ENCODE results near the gene SKP2. TPM values are rescaled to one million over a fixed set of nuclear protein-coding genes. Genes with fewer than 3 reads are reported as not detected.

SKP2 gene
- total RNA-seq, 4 donors from 2014 or later: 6.9 to 12.8 (median 8.6) TPM

DNA sequence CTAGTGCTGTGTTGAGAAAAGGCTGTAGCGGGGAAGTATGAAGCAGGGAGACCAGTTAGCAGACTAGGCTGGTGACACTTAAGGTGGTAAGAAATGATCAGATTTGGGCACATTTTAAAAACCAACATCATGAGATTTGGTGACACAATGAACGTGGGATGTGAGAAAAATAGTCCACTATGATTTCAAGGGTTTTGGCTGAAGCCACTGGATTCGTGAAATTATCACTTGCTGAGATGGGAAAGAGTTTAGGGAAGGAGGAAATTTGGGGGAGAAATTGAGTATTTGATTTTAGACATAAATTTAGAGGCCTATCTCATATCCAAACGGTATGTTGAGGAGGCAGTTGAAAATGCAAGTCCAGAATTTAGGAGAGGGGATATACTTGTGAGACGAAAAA is 23.1 kb downstream of the SKP2 start:
- TF ChIP-seq, protein P1, sequence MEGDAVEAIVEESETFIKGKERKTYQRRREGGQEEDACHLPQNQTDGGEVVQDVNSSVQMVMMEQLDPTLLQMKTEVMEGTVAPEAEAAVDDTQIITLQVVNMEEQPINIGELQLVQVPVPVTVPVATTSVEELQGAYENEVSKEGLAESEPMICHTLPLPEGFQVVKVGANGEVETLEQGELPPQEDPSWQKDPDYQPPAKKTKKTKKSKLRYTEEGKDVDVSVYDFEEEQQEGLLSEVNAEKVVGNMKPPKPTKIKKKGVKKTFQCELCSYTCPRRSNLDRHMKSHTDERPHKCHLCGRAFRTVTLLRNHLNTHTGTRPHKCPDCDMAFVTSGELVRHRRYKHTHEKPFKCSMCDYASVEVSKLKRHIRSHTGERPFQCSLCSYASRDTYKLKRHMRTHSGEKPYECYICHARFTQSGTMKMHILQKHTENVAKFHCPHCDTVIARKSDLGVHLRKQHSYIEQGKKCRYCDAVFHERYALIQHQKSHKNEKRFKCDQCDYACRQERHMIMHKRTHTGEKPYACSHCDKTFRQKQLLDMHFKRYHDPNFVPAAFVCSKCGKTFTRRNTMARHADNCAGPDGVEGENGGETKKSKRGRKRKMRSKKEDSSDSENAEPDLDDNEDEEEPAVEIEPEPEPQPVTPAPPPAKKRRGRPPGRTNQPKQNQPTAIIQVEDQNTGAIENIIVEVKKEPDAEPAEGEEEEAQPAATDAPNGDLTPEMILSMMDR (IDR thresholded peaks at IDR 0.05): no peak
- no peak for TF ChIP-seq POLR2A (IDR thresholded peaks at IDR 0.05)
- DNase-seq (ENCODE audit: low spot score in 2 of 2): no peak
- H3K4me3 ChIP-seq (ENCODE audit: low read depth, poor library complexity, severe bottlenecking): no peak overlapping the region
- intact Hi-C loops (cut with DNase I; ENCODE audit: low total_unique reads): no loop called here
- 85 to 90% methylated on average over 5 of the region's 5 CpGs for WGBS, 2 donors

DNA sequence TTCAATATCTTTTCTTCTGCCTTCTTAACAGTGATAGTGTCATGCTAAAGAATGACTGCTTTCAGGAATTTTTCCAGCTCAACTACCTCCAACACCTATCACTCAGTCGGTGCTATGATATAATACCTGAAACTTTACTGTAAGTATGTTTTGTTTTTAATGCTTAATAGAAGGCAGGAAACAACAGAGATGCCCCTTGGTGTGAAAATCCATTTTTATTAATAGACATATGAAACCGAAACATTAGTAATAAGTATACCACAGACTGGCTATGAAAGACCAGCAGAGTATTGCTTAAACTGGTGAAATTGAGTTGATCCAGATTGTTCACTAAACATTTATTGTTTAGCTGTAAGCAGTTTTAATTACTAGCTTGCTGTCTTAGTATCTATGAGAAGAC is 25.2 kb downstream of the SKP2 start:
- intact Hi-C loops (cut with DNase I; ENCODE audit: low total_unique reads): no loop called here
- 67 to 90% methylated on average over 2 of the region's 2 CpGs for WGBS, 2 donors
- no peak for DNase-seq (ENCODE audit: low spot score in 2 of 2)
- H3K4me3 ChIP-seq (ENCODE audit: low read depth, poor library complexity, severe bottlenecking): no peak overlapping the region
- TF ChIP-seq, protein P1 (IDR thresholded peaks at IDR 0.05): no peak

DNA sequence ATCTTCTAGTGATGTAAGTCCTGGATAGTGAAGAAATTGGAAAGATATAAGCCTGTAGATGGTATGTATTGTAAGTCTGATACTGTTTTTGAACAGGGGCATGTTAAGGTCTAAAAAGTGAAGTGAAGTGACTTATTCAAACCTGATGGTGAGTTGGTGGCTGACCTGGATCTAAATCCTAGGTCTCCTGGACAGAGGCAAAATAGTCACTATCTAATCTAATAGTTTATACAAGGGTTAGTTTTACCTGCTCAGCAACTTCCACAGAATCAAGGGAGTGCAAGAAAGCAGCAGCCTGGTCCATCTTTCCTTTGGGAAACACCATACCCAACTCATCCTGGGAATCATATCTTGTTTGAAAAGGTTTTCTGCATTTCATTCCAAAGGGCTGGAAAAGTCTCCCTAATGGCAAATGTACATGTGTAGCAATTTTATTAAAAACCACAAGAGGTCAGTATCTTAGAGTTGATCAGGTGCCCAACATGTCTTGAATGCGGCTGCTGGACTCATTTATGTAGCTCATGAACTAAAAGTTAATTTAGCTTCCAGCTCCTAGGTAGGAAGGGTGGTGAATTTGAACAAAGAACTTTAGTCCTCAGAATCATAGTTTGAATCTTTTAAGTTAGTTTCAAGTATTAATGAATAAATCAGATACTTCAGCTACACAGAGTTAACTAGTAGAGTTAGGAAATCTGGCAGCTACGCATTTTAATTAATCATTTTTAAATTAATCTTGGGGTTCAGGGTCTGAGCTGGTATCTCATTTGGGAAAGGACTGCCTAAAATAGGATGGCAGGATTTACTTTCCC is 26.0 kb downstream of the SKP2 start:
- intact Hi-C loops (cut with DNase I; ENCODE audit: low total_unique reads): no loop called here
- H3K4me3 ChIP-seq (ENCODE audit: low read depth, poor library complexity, severe bottlenecking): no peak overlapping the region
- 60 to 61% methylated on average over 2 of the region's 2 CpGs for WGBS, 2 donors
- no peak for DNase-seq (ENCODE audit: low spot score in 2 of 2)
- no peak for TF ChIP-seq POLR2A (IDR thresholded peaks at IDR 0.05)
- TF ChIP-seq, protein P1 (IDR thresholded peaks at IDR 0.05): no peak

DNA sequence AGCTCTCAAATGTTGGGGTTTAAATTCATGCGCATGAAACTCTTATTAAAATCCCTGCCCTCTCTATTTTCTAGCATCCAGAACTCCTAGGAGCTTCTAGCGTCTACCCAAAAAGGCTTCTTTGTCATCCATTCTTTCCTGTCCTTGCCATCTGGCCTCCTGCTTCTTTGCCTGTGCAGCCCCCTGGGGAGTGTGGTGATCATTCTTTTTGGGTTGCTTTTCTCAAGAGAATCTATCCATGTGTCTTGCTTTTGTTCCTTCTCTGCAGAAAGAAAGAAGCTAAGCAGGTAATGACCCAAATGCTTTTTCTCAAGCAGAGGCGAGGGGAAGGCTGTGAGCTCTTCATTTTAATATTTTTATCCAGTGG is 26.6 kb downstream of the SKP2 start:
- WGBS, 2 donors: 92 to 96% methylated on average over 3 of the region's 3 CpGs
- intact Hi-C loops (cut with DNase I; ENCODE audit: low total_unique reads): no loop called here
- DNase-seq (ENCODE audit: low spot score in 2 of 2): no peak
- TF ChIP-seq, protein P1 (IDR thresholded peaks at IDR 0.05): no peak
- no peak for TF ChIP-seq POLR2A (IDR thresholded peaks at IDR 0.05)
- H3K4me3 ChIP-seq (ENCODE audit: low read depth, poor library complexity, severe bottlenecking): no peak overlapping the region

DNA sequence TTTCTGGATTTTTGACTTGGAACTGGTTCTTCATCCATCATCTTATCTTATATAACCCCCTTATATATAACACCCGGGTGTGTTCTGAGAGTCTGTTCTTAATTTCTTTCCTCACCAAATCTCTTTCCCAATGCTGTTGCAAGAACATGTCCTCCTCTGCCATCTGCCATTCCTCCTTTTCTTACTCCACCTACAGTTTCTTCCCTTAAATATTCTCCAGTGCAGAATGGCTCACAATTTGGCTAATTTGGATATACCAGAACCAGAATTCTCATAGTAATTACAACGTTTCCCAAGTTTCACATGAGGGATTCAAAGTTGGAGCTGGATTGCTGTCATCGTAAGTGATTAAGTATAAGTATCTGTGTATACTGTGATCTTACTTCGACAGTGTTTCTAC is 28.0 kb downstream of the SKP2 start:
- no peak overlapping the region for H3K4me3 ChIP-seq (ENCODE audit: low read depth, poor library complexity, severe bottlenecking)
- no peak for TF ChIP-seq POLR2A (IDR thresholded peaks at IDR 0.05)
- TF ChIP-seq, protein P1 (IDR thresholded peaks at IDR 0.05): no peak
- WGBS, 2 donors: 82 to 83% methylated on average over 4 of the region's 4 CpGs
- intact Hi-C loops (cut with DNase I; ENCODE audit: low total_unique reads): no loop called here
- DNase-seq (ENCODE audit: low spot score in 2 of 2): no peak

Data from lower leg skin (tissue), 4 donors.